Measurements from ENCODE around the gene BLTP1.

DNA sequence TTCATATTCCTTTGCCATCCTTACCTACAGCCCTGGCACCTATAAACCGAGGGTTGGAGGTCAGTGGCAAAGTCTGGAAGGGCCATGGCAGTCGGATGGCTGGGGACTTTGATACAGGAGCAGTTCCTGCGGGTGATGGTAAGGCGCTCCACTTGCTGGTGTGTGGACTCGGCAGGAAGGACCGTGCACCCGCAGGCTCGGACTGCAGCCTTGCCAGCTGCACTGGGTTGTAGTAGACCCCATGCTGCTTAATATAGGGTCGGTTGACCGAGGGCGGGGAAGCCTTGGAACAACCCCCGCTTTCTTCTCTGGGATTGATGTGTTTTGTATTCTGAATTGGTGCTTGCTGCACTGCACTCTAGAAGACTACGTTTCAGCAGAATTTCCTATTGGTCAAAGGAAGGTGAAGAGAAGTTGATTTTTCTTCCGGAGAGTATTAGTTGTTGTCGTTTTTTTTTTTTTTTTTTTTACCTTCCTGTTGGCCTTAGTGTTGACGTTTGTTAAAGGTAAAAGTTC, 638 bp downstream of the BLTP1 start:
- no peak for TF ChIP-seq CTCF (IDR thresholded peaks at IDR 0.05; ENCODE audit: insufficient read depth, low read length, poor library complexity, severe bottlenecking)
- no peak for TF ChIP-seq EZH2phosphoT487 (conservative IDR thresholded peaks at IDR 0.05; ENCODE audit: low read length)

Measured in SU-DHL-6 (cell line).